IMR-90 (cell line): ENCODE data around the gene NSL1. TPM values are rescaled to one million over a fixed set of nuclear protein-coding genes. Genes with fewer than 3 reads are reported as not detected.

Source experiments
- ATAC-seq: fragments of 200-7000 bp; cut with Tn5 transposase; 2 replicates; pipeline ENCODE4 v1.9.1; 2020; ENCODE audit warnings: low read depth, mild to moderate bottlenecking, moderate library complexity
- BruUV-seq: library from RNA; stranded (reverse); fragments of 400-500 nt; replicated peaks from 2 replicates; lab custom pipeline; 2021; lab: Mats Ljungman, UMichigan
- CTCF ChIA-PET: fragments of 300-600 bp; formaldehyde crosslinking; extraction: SDS; loops from one replicate; lab custom pipeline; 2021; ENCODE audit warnings: antibody characterized with exemption; lab: Yijun Ruan, JAX
- POLR2A ChIA-PET: fragments of 300-600 bp; sonication (Branson Sonifier 250); formaldehyde crosslinking; loops from one replicate; lab custom pipeline; 2022; ENCODE audit warnings: antibody characterized with exemption; ENCODE audit not compliant: unreplicated experiment; lab: Charles Lee
- DNase-seq: peaks from one replicate; pipeline ENCODE4 v3.0.0; 2013
- H2AFZ ChIP-seq: replicated peaks from 2 replicates; pipeline ENCODE3; 2013; ENCODE audit warnings: low read length, mild to moderate bottlenecking; ENCODE audit not compliant: poor library complexity
- H2AK5ac ChIP-seq: 2 replicates; pipeline ENCODE4 v1.6.1; 2013; ENCODE audit warnings: low read depth, low read length, inconsistent platforms
- H2AK9ac ChIP-seq: replicated peaks from 2 replicates; pipeline ENCODE3; 2013; ENCODE audit warnings: mild to moderate bottlenecking, low read depth, low read length, moderate library complexity; ENCODE audit not compliant: poor library complexity
- H2BK120ac ChIP-seq: 2 replicates; pipeline ENCODE4 v1.6.1; 2013; ENCODE audit warnings: low read depth, low read length, inconsistent platforms
- H2BK15ac ChIP-seq: 3 replicates; pipeline ENCODE4 v1.6.1; 2013; ENCODE audit warnings: low read depth, low read length, inconsistent platforms
- H2BK20ac ChIP-seq: 2 replicates; pipeline ENCODE4 v1.6.1; 2013; ENCODE audit warnings: low read depth, mild to moderate bottlenecking, inconsistent platforms, low read length, moderate library complexity
- H2BK5ac ChIP-seq: 2 replicates; pipeline ENCODE4 v1.6.1; 2013; ENCODE audit warnings: mild to moderate bottlenecking, low read depth, low read length, inconsistent platforms; ENCODE audit not compliant: poor library complexity, severe bottlenecking
- H3K14ac ChIP-seq: replicated peaks from 2 replicates; pipeline ENCODE4 v1.6.1; 2013; ENCODE audit warnings: low read depth, low read length, inconsistent platforms
- H3K18ac ChIP-seq: 2 replicates; pipeline ENCODE4 v1.6.1; 2013; ENCODE audit warnings: low read depth, low read length, control low read depth
- H3K23ac ChIP-seq: 2 replicates; pipeline ENCODE4 v1.6.1; 2013; ENCODE audit warnings: low read depth, low read length, inconsistent platforms
- H3K27ac ChIP-seq: 2 replicates; pipeline ENCODE4 v1.5.1; 2013; ENCODE audit warnings: mild to moderate bottlenecking, control low read depth, low read length; ENCODE audit not compliant: insufficient read depth
- H3K27me3 ChIP-seq: 2 replicates; pipeline ENCODE4 v1.6.1; 2013; ENCODE audit warnings: low read length; ENCODE audit not compliant: control insufficient read depth, insufficient read depth
- H3K36me3 ChIP-seq: 2 replicates; pipeline ENCODE4 v1.6.1; 2013; ENCODE audit warnings: low read length, mixed read lengths; ENCODE audit not compliant: control insufficient read depth, insufficient read depth
- H3K4ac ChIP-seq: 2 replicates; pipeline ENCODE4 v1.6.1; 2013; ENCODE audit warnings: low read depth, low read length, inconsistent platforms
- H3K4me1 ChIP-seq: 2 replicates; pipeline ENCODE4 v1.6.1; 2013; ENCODE audit warnings: low read length, mixed read lengths; ENCODE audit not compliant: control insufficient read depth, insufficient read depth
- H3K4me2 ChIP-seq: 2 replicates; pipeline ENCODE4 v1.6.1; 2013; ENCODE audit warnings: low read depth, mild to moderate bottlenecking, control low read depth, low read length, moderate library complexity
- H3K4me3 ChIP-seq: 2 replicates; pipeline ENCODE4 v1.5.1; 2013; ENCODE audit warnings: low read depth, mild to moderate bottlenecking, control low read depth, low read length, moderate library complexity; ENCODE audit not compliant: insufficient read depth
- H3K56ac ChIP-seq: 2 replicates; pipeline ENCODE4 v1.6.1; 2013; ENCODE audit warnings: low read length, inconsistent platforms; ENCODE audit not compliant: insufficient read depth; ENCODE audit errors: extremely low read depth
- H3K79me1 ChIP-seq, 2 experiments: 2 replicates each; pipeline ENCODE4 v1.6.1; 2013; ENCODE audit warnings: low read length in 2 of 2, inconsistent platforms in 1 of 2, low read depth in 1 of 2
- H3K9ac ChIP-seq: 2 replicates; pipeline ENCODE4 v1.6.1; 2013; ENCODE audit warnings: low read depth, low read length, control low read depth
- H3K9me1 ChIP-seq: 2 replicates; pipeline ENCODE4 v1.6.1; 2013; ENCODE audit warnings: low read length, inconsistent platforms; ENCODE audit not compliant: insufficient read depth
- H3K9me3 ChIP-seq: 2 replicates; pipeline ENCODE4 v1.6.1; 2013; ENCODE audit warnings: low read length; ENCODE audit not compliant: control insufficient read depth, insufficient read depth
- H4K20me1 ChIP-seq: 2 replicates; pipeline ENCODE4 v1.6.1; 2013; ENCODE audit warnings: low read length, inconsistent platforms; ENCODE audit not compliant: insufficient read depth
- H4K5ac ChIP-seq: 2 replicates; pipeline ENCODE4 v1.6.1; 2013; ENCODE audit warnings: mild to moderate bottlenecking, low read depth, low read length, control low read depth
- H4K8ac ChIP-seq, 2 experiments: 2 replicates each; pipeline ENCODE4 v1.6.1; 2013; ENCODE audit warnings: low read depth in 2 of 2, low read length in 2 of 2, control low read depth in 1 of 2, inconsistent platforms in 1 of 2
- H4K91ac ChIP-seq: 2 replicates; pipeline ENCODE4 v1.6.1; 2013; ENCODE audit warnings: low read depth, low read length, inconsistent platforms; ENCODE audit not compliant: insufficient read depth
- BHLHE40 ChIP-seq: fragments of 150-350 bp; IDR thresholded peaks from 2 replicates; pipeline ENCODE4 v1.6.1; 2016; ENCODE audit warnings: mild to moderate bottlenecking, low read depth, low read length
- POLR2A ChIP-seq: IDR thresholded peaks from 2 replicates; pipeline ENCODE4 v1.6.1; 2012; ENCODE audit warnings: mild to moderate bottlenecking, low read depth, low read length
- WGBS, 2 experiments: methylation state at CpG; one replicate each; pipeline versions ENCODE4 v1.1.5 to v1.1.7; 2013; ENCODE audit warnings: missing lambda C conversion rate in 2 of 2; ENCODE audit not compliant: insufficient read length in 1 of 2; ENCODE audit errors: extremely low coverage in 2 of 2; 5-methylcytosine and 5-hydroxymethylcytosine counted together
- dilution Hi-C: fragments of 300-500 bp; cut with HindIII; formaldehyde crosslinking; loops from one replicate; pipeline ENCODE4 v1.14.3; 2018; ENCODE audit warnings: low sequenced_read_pairs; ENCODE audit not compliant: unreplicated experiment
- in situ Hi-C: fragments of 300-500 bp; cut with MboI; formaldehyde crosslinking; loops from 3 replicates; pipeline ENCODE4 v1.14.3; 2019; ENCODE audit warnings: low sequenced_read_pairs, inconsistent platforms, mixed read lengths
- intact Hi-C: fragments of 100-400 bp; cut with micrococcal nuclease; formaldehyde crosslinking; loops from 2 replicates; pipeline ENCODE4 v1.10.0; 2022
- polyA plus RNA-seq, 3 experiments: library from polyadenylated mRNA; depleted of rRNA; stranded (reverse); fragments of >200 nt; gene quantifications; 2 replicates each; pipeline ENCODE4 v1.2.3, GENCODE V29; 2012; ENCODE audit warnings: low replicate concordance in 1 of 3
- total RNA-seq: library from RNA; depleted of rRNA; stranded (reverse); fragments of >200 nt; gene quantifications from 2 replicates; pipeline ENCODE4 v1.2.3, GENCODE V29; 2012
- TF ChIP-seq, protein P1 (sequence below): fragments of 150-350 bp; IDR thresholded peaks from 2 replicates; pipeline ENCODE4 v1.6.1; 2016; ENCODE audit warnings: low read depth, mild to moderate bottlenecking, low read length, moderate library complexity, borderline replicate concordance

The NSL1 gene
- total and polyA plus RNA-seq, 2 of the 4 experiments (the other 2 are of a cell fraction) = 19.1 to 42.5 TPM

DNA sequence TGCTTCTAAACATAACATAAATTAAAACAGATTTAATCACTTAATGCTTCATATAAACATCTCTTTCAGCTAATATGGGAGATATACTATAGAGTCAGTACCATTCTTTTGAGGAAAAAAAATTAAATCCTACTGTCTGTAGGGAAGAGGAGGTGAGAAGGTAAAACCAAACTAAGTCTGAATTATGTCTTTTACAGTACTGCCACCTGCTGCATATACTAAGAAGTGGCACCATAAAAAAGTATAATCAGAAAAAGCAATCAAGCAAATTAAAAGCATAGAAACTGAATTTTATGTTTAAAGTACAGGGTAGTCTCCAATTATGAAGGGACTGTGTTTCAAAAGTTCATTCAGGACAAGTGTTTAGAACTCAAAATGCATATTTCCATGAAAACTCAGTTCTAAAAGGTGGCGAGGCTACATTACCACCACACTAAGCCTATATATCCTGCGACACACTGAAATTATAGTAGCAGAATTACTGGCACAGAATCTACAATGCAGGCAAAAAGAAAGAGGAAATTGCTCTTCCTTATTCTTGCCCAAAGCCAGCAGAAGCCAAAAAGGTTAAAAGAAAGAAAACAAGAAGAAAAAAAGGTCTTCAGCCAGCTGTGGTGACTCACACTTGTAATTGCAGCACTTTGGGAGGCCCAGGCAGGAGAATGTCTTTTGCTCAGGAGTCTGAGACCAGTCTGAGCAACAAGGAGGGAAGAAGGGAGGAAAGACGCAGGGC is 9.0 kb downstream of the NSL1 start (continued):
- TF ChIP-seq POLR2A (no peak), BHLHE40 (no peak)

DNA sequence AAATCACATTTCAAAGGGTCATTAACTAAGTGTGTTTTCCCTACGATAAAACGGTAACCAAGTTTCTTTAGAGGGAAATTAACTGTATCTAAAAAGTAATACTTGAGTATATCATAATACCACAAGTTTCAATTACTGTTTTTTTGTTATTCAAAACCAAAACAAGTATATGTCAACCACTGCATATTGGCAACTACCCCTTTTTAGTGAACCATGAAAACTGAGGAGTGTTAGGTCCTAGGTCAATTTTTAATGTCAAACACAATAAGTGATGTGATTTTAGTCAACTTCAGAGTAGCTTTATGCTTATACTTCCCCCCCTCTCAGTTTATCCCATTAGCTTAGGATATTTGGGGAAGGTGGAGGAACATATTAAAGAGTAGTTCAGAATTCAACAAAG is 10.4 kb downstream of the NSL1 start:
- H3K14ac ChIP-seq = no peak overlapping the region
- no peak overlapping the region for H3K23ac ChIP-seq
- no peak overlapping the region for H2BK20ac ChIP-seq
- peaks cover 3 to 7% of the 10 kb centered on the region in 2 experiments; a peak in 2 of 4 replicates for H3K79me1 ChIP-seq
- BruUV-seq = no TSS peak
- no peak overlapping the region for H2AK5ac ChIP-seq
- H3K4me1 ChIP-seq = 0 out of 2 replicates have a peak, but pooled peaks cover 2% of the 10 kb centered on the region
- H3K4me3 ChIP-seq = no peak overlapping the region
- no peaks in the 10 kb centered on the region for H3K9me1 ChIP-seq
- no peak overlapping the region for H4K91ac ChIP-seq
- H3K27ac ChIP-seq = no peak overlapping the region
- no peak overlapping the region for H3K4me2 ChIP-seq
- no peak overlapping the region for H2BK5ac ChIP-seq
- no peak overlapping the region for H2BK15ac ChIP-seq
- dilution Hi-C loops = no loop called here
- no peak for ATAC-seq
- H4K8ac ChIP-seq = no peak overlapping the region
- no peak for DNase-seq
- WGBS, 2 experiments = no CpG with 5 or more reads among the region's 2 CpGs
- intact Hi-C loops = loop anchor here (10.0 kb wide), 1 partner anchor 716 kb away; no protein-coding TSS in a partner anchor
- H3K9me3 ChIP-seq = no peaks in the 10 kb centered on the region
- no peak overlapping the region for H2AFZ ChIP-seq
- H3K4ac ChIP-seq = no peak overlapping the region
- H3K36me3 ChIP-seq = peaks cover 2% of the 10 kb centered on the region; the same call in 1 of the 2 replicates
- no peaks in the 10 kb centered on the region for H3K27me3 ChIP-seq
- H3K56ac ChIP-seq = no peak overlapping the region
- no peak overlapping the region for H2AK9ac ChIP-seq
- no peak overlapping the region for H3K9ac ChIP-seq
- H4K20me1 ChIP-seq = no peaks in the 10 kb centered on the region
- ChIA-PET POLR2A (no interaction called here), CTCF (interaction anchor here (1.1 to 1.5 kb wide), 3 partner anchors 32 to 325 kb away, joined by 5 to 6 read pairs (median 6); no protein-coding TSS in a partner anchor)
- TF ChIP-seq, protein P1, sequence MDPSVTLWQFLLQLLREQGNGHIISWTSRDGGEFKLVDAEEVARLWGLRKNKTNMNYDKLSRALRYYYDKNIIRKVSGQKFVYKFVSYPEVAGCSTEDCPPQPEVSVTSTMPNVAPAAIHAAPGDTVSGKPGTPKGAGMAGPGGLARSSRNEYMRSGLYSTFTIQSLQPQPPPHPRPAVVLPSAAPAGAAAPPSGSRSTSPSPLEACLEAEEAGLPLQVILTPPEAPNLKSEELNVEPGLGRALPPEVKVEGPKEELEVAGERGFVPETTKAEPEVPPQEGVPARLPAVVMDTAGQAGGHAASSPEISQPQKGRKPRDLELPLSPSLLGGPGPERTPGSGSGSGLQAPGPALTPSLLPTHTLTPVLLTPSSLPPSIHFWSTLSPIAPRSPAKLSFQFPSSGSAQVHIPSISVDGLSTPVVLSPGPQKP = no peak
- H3K18ac ChIP-seq = no peak overlapping the region
- H2BK120ac ChIP-seq = no peak overlapping the region
- in situ Hi-C loops = loop anchor here (10.0 kb wide), 1 partner anchor 116 kb away; no protein-coding TSS in a partner anchor
- no peak overlapping the region for H4K5ac ChIP-seq
